HG02763 (cell line): ENCODE data around the gene RPIA.
A peak's percentile ranks its signal among the peaks of the same experiment; 100 is the strongest.
"Not testable (repeated sequence)": the region's sequence is repeated elsewhere in the genome, so short reads cannot be mapped to it uniquely, and the experiment has no call there.

Source experiments
- ATAC-seq: cut with Tn5 transposase; IDR thresholded peaks from one replicate; pipeline ENCODE4 v1.9.1; 2021; ENCODE audit warnings: mild to moderate bottlenecking, moderate library complexity; ENCODE audit not compliant: unreplicated experiment

RPIA gene

GRCh38 chr2:88733155-88733902 lies 41.9 kb downstream of the RPIA start:
- ATAC-seq: no peak

GRCh38 chr2:88735133-88735532 lies 43.7 kb downstream of the RPIA start:
- ATAC-seq: no peak

DNA sequence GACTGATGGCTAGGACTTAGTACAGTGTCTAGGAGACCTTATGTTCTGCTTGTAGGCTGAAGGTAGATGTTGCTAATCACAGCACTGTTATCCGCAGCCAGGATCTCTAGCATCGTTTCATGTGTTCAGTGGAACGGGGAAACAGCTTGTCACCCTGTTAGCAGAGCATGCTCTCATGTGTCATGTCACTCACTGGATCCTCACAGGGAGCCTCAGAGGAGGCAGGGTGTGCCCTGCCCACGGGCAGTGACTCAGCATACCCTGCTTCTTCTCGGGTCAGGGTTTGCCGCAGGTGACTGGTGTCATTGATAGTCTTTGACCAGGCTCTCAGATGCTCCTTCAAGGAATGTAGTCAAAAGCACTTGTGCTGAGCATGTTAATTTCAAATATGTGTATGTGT lies 44.4 kb downstream of the RPIA start:
- no peak for ATAC-seq

DNA sequence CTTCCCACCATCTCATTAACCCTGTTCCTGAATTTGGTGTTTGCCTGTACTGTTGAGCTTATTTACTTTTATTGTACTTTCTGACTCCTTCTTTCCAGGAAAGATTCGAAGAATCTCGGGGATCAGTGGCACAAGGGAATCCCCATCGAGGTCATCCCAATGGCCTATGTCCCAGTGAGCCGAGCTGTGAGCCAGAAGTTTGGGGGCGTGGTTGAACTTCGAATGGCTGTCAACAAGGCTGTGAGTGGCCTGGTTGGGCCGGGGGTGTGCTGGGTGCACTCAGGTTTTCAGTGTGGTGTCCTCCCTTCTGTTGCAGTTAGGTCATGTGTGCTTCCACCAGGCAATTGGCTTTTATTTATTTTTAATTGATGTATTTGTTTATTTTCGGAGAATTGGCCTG lies 45.0 kb downstream of the RPIA start:
- ATAC-seq: no peak

- ATAC-seq: no peak
Measured at GRCh38 chr2:88737385-88737784, 45.9 kb downstream of the RPIA start.

GRCh38 chr2:88738271-88738670 lies 46.8 kb downstream of the RPIA start:
- ATAC-seq: no peak

- ATAC-seq: peak; percentile 76
Measured at GRCh38 chr2:88739985-88740600, 48.6 kb downstream of the RPIA start.

- ATAC-seq: no peak
Measured at GRCh38 chr2:88746929-88747490, 55.5 kb downstream of the RPIA start.

DNA sequence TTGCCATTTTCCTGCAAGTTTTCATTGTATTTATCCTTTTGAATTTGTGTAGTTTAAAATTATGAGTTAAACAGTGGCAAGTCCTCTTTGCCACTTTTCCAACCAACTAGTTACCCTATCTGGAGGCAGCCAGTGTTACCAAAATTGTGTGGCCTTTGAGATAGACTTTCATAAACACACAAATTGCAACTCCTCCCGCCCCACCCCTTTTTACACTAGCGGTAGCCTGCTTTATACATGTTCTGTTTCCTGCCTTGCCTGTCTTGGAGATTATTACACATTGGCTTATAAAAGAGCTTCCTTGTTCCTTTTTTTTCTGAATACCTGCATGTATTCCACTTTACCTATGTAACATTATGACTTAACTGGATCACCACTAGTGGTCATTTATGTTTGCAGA lies 56.5 kb downstream of the RPIA start:
- no peak for ATAC-seq

GRCh38 chr2:88751768-88752167 lies 60.3 kb downstream of the RPIA start:
- no peak for ATAC-seq

GRCh38 chr2:88753833-88754584 lies 62.5 kb downstream of the RPIA start:
- peak; percentile 81 for ATAC-seq

GRCh38 chr2:88754585-88755320 lies 63.3 kb downstream of the RPIA start:
- ATAC-seq: peak; percentile 17

GRCh38 chr2:88755836-88756235 lies 64.4 kb downstream of the RPIA start:
- ATAC-seq: no peak

DNA sequence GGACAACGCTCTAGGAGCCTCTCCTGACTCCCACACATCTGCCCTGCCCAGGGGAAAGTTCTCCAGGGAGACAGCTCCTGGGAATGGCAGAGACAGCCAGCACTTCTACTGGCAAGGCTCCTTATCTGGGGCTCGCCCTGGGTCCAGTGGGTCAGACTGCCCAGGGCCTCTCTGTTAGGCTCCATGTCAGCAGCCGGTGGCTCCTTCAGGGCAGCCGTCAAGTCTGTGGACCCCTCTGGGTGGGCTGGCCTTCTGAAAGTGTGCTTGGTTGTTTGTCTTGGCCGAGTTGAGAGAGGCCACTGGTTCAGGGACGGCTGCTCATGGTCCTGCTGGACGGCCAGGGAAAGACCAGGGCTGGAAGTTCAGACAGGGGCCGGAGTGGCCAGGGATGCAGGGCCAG lies 65.6 kb downstream of the RPIA start:
- no peak for ATAC-seq

DNA sequence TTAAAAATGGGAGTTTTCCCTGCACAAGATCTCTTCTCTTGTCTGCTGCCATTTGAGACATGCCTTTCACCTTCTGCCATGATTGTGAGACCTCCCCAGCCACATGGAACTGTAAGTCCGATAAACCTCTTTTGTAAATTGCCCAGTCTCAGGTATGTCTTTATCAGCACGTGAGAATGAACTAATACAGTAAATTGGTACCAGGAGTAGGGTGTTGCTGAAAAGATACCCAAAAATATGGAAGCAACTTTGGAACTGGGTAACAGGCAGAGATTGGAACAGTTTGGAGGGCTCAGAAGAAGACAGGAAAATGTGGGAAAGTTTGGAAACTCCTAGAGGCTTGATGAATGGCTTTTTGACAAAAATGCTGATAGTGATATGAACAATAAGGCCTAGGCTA lies 67.2 kb downstream of the RPIA start:
- not testable (repeated sequence) for ATAC-seq

GRCh38 chr2:88760819-88761598 lies 69.5 kb downstream of the RPIA start:
- no peak for ATAC-seq

GRCh38 chr2:88764141-88764849 lies 72.8 kb downstream of the RPIA start:
- ATAC-seq: no peak

DNA sequence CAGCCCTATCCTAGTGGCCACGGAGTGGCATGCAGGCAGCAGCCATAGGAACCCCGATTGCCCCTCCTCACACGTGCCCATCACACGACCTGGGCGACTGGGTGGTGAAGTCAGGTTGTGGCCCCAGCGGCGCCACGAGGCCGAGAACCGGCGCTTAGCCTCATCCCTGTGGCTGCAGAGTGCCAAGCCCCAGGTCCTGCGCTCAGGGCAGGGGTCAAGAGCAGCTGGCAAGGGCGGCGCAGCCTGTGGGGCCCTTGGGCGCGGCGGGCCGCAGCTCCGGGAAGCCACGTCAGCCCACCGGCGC lies 73.3 kb downstream of the RPIA start:
- ATAC-seq: no peak

GRCh38 chr2:88765154-88765888 lies 73.8 kb downstream of the RPIA start:
- ATAC-seq: no peak
